HepG2 (cell line): ENCODE measurements around the gene POLR3K. TPM values are rescaled to one million over a fixed set of nuclear protein-coding genes. Genes with fewer than 3 reads are reported as not detected.

Experiments used
- ATAC-seq: fragments of 200-7000 bp; cut with Tn5 transposase; 3 replicates; pipeline ENCODE4 v1.9.1; 2020; ENCODE audit warnings: mild to moderate bottlenecking, moderate library complexity
- BruUV-seq: library from RNA; stranded (reverse); fragments of 400-500 nt; replicated peaks from 2 replicates; lab custom pipeline; 2021; lab: Mats Ljungman, UMichigan
- CTCF ChIA-PET: fragments of 300-600 bp; formaldehyde crosslinking; extraction: SDS; loops from one replicate; lab custom pipeline; 2021; ENCODE audit warnings: low total read pairs, inconsistent platforms, low intra/inter-chr PET ratio; lab: Yijun Ruan, JAX
- POLR2A ChIA-PET: fragments of 350-600 bp; sonication (Branson Sonifier 250); formaldehyde crosslinking; loops from one replicate; lab custom pipeline; 2020; ENCODE audit warnings: antibody characterized with exemption, inconsistent platforms; lab: Yijun Ruan, JAX
- DNase-seq: peaks from one replicate; pipeline ENCODE4 v3.0.0-alpha.2; 2015; ENCODE audit warnings: low spot score
- FAIRE-seq: peaks from 3 replicates; lab custom pipeline; 2011; peaks lifted over from hg19 to GRCh38; lab: Jason Lieb, UNC
- H2AFZ ChIP-seq: one replicate; pipeline ENCODE4 v1.6.1; 2011; ENCODE audit warnings: low read length, inconsistent platforms
- H3K27ac ChIP-seq: fragments of 300-600 bp; 3 replicates; pipeline ENCODE4 v1.8.0; 2011; ENCODE audit warnings: mixed run types, mild to moderate bottlenecking, mixed read lengths, low read length, inconsistent platforms; ENCODE audit not compliant: insufficient read depth; ENCODE audit errors: extremely low read length
- H3K27me3 ChIP-seq, 2 experiments: fragments of 200-600 bp in 1 of 2; 2 replicates in 1 of 2; 3 replicates in 1 of 2; pipeline versions ENCODE4 v1.6.0 to v1.8.0; 2011; ENCODE audit warnings: low read length in 2 of 2, mild to moderate bottlenecking in 2 of 2, moderate library complexity in 2 of 2, inconsistent platforms in 1 of 2; ENCODE audit not compliant: insufficient read depth in 2 of 2, control insufficient read depth in 1 of 2
- H3K36me3 ChIP-seq, 2 experiments: fragments of 200-600 bp in 1 of 2; replicated peaks in 1 of 2; 2 replicates in 1 of 2; 3 replicates in 1 of 2; pipeline versions ENCODE4 v1.5.1 to v1.8.0; 2011; ENCODE audit warnings: low read length in 2 of 2, inconsistent platforms in 1 of 2; ENCODE audit not compliant: insufficient read depth in 2 of 2, control insufficient read depth in 1 of 2
- H3K4me1 ChIP-seq: 2 replicates; pipeline ENCODE4 v1.5.1; 2012; ENCODE audit warnings: low read length, inconsistent platforms; ENCODE audit not compliant: insufficient read depth
- H3K4me2 ChIP-seq: 2 replicates; pipeline ENCODE4 v1.6.0; 2011; ENCODE audit warnings: low read depth, low read length, inconsistent platforms
- H3K4me3 ChIP-seq, 3 experiments: fragments of 200-600 bp in 1 of 3; sonication (generic), shearing (Covaris generic) in 1 of 3; replicated peaks in 1 of 3; 2 replicates each; pipeline ENCODE4 v1.5.1; 2011 to 2016; ENCODE audit warnings: low read length in 3 of 3, inconsistent platforms in 2 of 3, low read depth in 2 of 3, mild to moderate bottlenecking in 2 of 3, control low read depth in 1 of 3, mixed read lengths in 1 of 3; ENCODE audit not compliant: insufficient read depth in 1 of 3
- H3K79me2 ChIP-seq: one replicate; pipeline ENCODE4 v1.6.1; 2011; ENCODE audit warnings: low read length, inconsistent platforms; ENCODE audit not compliant: insufficient read depth
- H3K9ac ChIP-seq: 2 replicates; pipeline ENCODE4 v1.6.0; 2011; ENCODE audit warnings: mild to moderate bottlenecking, low read depth, low read length, inconsistent platforms; ENCODE audit not compliant: insufficient read depth
- H3K9me3 ChIP-seq: 2 replicates; pipeline ENCODE4 v1.5.1; 2012; ENCODE audit warnings: mild to moderate bottlenecking, low read length
- H4K20me1 ChIP-seq: 2 replicates; pipeline ENCODE4 v1.6.0; 2011; ENCODE audit warnings: inconsistent platforms, mild to moderate bottlenecking, low read length, moderate library complexity; ENCODE audit not compliant: insufficient read depth
- ARID4A ChIP-seq: sonication (generic); formaldehyde crosslinking; IDR thresholded peaks from 2 replicates; pipeline ENCODE4 v1.5.0; 2020; ENCODE audit warnings: mild to moderate bottlenecking, missing genetic modification reagents, borderline replicate concordance
- EHMT2 ChIP-seq: fragments of 200-600 bp; sonication (generic); IDR thresholded peaks from 2 replicates; pipeline ENCODE4 v1.7.0; 2017; ENCODE audit warnings: antibody characterized with exemption, low read depth, low read length, borderline replicate concordance
- ETV5 ChIP-seq: IDR thresholded peaks from 2 replicates; pipeline ENCODE4 v1.6.1; 2018; ENCODE audit warnings: missing biosample characterization, missing genetic modification reagents, inconsistent platforms, borderline replicate concordance
- KLF12 ChIP-seq: sonication (generic); formaldehyde crosslinking; IDR thresholded peaks from 2 replicates; pipeline ENCODE4 v1.4.0; 2020; ENCODE audit warnings: missing genetic modification reagents, borderline replicate concordance
- KLF16 ChIP-seq, 2 experiments: sonication (generic) in 1 of 2; formaldehyde crosslinking in 1 of 2; IDR thresholded peaks; 2 replicates each; pipeline versions ENCODE4 v1.6.1 to v1.8.0; 2016 to 2023; ENCODE audit warnings: missing genetic modification reagents in 2 of 2, missing compliant biosample characterization in 1 of 2
- MED8 ChIP-seq: sonication (generic); formaldehyde crosslinking; IDR thresholded peaks from 2 replicates; pipeline ENCODE4 v1.8.1; 2023; ENCODE audit warnings: mild to moderate bottlenecking, missing genetic modification reagents; ENCODE audit not compliant: insufficient replicate concordance
- TFAP4 ChIP-seq: sonication (generic); IDR thresholded peaks from 2 replicates; pipeline ENCODE4 v1.6.1; 2016; ENCODE audit warnings: low read depth, borderline replicate concordance
- ZNF101 ChIP-seq: sonication (generic); formaldehyde crosslinking; IDR thresholded peaks from 2 replicates; pipeline ENCODE4 v1.4.0; 2020; ENCODE audit warnings: mild to moderate bottlenecking, low read depth, missing genetic modification reagents, borderline replicate concordance
- ZNF609 ChIP-seq: sonication (generic); formaldehyde crosslinking; IDR thresholded peaks from 2 replicates; pipeline ENCODE4 v1.4.0; 2020; ENCODE audit warnings: mild to moderate bottlenecking, missing genetic modification reagents, borderline replicate concordance
- ZNF614 ChIP-seq: IDR thresholded peaks from 2 replicates; pipeline ENCODE4 v1.6.1; 2018; ENCODE audit warnings: missing biosample characterization, missing genetic modification reagents, inconsistent platforms, borderline replicate concordance
- ZNF740 ChIP-seq: sonication (generic); formaldehyde crosslinking; IDR thresholded peaks from 2 replicates; pipeline ENCODE4 v1.4.0; 2020; ENCODE audit warnings: missing genetic modification reagents
- ZNF782 ChIP-seq: sonication (generic); formaldehyde crosslinking; IDR thresholded peaks from 2 replicates; pipeline ENCODE4 v1.4.0; 2020; ENCODE audit warnings: missing genetic modification reagents, mild to moderate bottlenecking, borderline replicate concordance
- WGBS: methylation state at CpG from one replicate; pipeline ENCODE4 v1.1.6; 2017; ENCODE audit warnings: low lambda C conversion rate; 5-methylcytosine and 5-hydroxymethylcytosine counted together
- in situ Hi-C: cut with HindIII; loops from 2 replicates; pipeline ENCODE4 v1.10.0; 2017; ENCODE audit warnings: low pct_unique_long_range_greater_than_20kb; ENCODE audit not compliant: extremely low pct_ligation_motif_present
- intact Hi-C: fragments of 100-400 bp; cut with micrococcal nuclease; formaldehyde crosslinking; loops from one replicate; pipeline ENCODE4 v1.10.0; 2022; ENCODE audit not compliant: unreplicated experiment
- polyA plus RNA-seq, 8 experiments: library from polyadenylated mRNA; depleted of rRNA in 3 of 8; stranded (reverse) in 7 of 8; unstranded in 1 of 8; fragments of >200 nt; fragmentation: Illumina TruSeq in 4 of 8; extraction: Trizol in 4 of 8; gene quantifications; 2 replicates each; pipeline versions ENCODE4 v1.2.1 to v1.2.3, GENCODE V29; 2011 to 2016; ENCODE audit warnings: low read depth in 4 of 8, missing spikeins in 1 of 8, mixed read lengths in 1 of 8; ENCODE audit not compliant: insufficient read depth in 1 of 8
- total RNA-seq, 5 experiments: library from RNA; depleted of rRNA; stranded (reverse); fragments of >200 nt; fragmentation: Illumina TruSeq; extraction: Trizol; gene quantifications; 2 replicates each; pipeline ENCODE4 v1.2.3, GENCODE V29; 2016; ENCODE audit warnings: low read depth in 1 of 5

POLR3K gene
- total and polyA plus RNA-seq, 2 of the 13 experiments (the other 11 are each of a cell fraction or from before 2014, with no cell fraction given): 14.8 to 18.8 TPM

GRCh38 chr16:77807-78443 lies 24.5 kb upstream of the POLR3K start, which contains the start of gene MPG:
TSS of gene MPG (plus strand) at chr16:78225. CDS start at chr16:78310, 85 bp downstream.
- Histone ChIP-seq H3K4me1 (peaks cover 59% of the 10 kb centered on the region), H3K79me2 (peaks cover 2% of the 10 kb centered on the region), H2AFZ (no peak within 1 kb of the TSS), H4K20me1 (no peaks in the 10 kb centered on the region), H3K27ac (peak within 1 kb of the TSS; percentile 62), H3K36me3 (peaks cover 4 to 17% of the 10 kb centered on the region in 2 experiments; a peak in 3 of 5 replicates), H3K4me2 (peak within 1 kb of the TSS; percentile 95), H3K9ac (peak within 1 kb of the TSS; percentile 86), H3K27me3 (peaks cover 2 to 7% of the 10 kb centered on the region in 2 experiments; a peak in 2 of 5 replicates), H3K9me3 (no peaks in the 10 kb centered on the region), H3K4me3 (peak within 1 kb of the TSS; percentile 63 to 84 (median 80))
- ATAC-seq (peak; percentile 28), DNase-seq (peak; percentile 60), FAIRE-seq (no peak)
- intact Hi-C loops: no loop called here
- 3% methylated on average over 28 of the region's 83 CpGs for WGBS
- ChIA-PET POLR2A (interaction anchor here (1.1 to 1.9 kb wide), 3 partner anchors 12 to 24 kb away, joined by 3 to 6 read pairs (median 5); partner anchors contain the start of genes POLR3K and SNRNP25), CTCF (no interaction called here)
- in situ Hi-C loops: no loop called here
- no TSS peak for BruUV-seq
- TF ChIP-seq ZNF614 (no peak), EHMT2 (no peak), MED8 (CRISPR knock-in tag) (peak; percentile 58), ZNF782 (CRISPR knock-in tag) (no peak), ZNF609 (CRISPR knock-in tag) (no peak; the same call in 1 of the 2 replicates), ARID4A (CRISPR knock-in tag) (peak; percentile 76; the same call in 1 of the 2 replicates), ZNF740 (CRISPR knock-in tag) (peak; percentile 92), TFAP4 (no peak), ETV5 (CRISPR knock-in tag) (peak; percentile 67; the same call in 1 of the 2 replicates), KLF12 (CRISPR knock-in tag) (peak; percentile 84), ZNF101 (CRISPR knock-in tag) (no peak), KLF16 (CRISPR knock-in tag; IDR thresholded peaks at IDR 0.05) (peak; percentile 16 to 70; a peak in 1 of 4 replicates)
